ENCODE data around the gene HEG1. TPM values are rescaled to one million over a fixed set of nuclear protein-coding genes. Genes with fewer than 3 reads are reported as not detected.

Gene HEG1
- total and polyA plus RNA-seq, 2 of the 8 experiments (the other 6 are each of a cell fraction or from before 2014, with no cell fraction given) = 5.3 to 9.7 TPM

DNA sequence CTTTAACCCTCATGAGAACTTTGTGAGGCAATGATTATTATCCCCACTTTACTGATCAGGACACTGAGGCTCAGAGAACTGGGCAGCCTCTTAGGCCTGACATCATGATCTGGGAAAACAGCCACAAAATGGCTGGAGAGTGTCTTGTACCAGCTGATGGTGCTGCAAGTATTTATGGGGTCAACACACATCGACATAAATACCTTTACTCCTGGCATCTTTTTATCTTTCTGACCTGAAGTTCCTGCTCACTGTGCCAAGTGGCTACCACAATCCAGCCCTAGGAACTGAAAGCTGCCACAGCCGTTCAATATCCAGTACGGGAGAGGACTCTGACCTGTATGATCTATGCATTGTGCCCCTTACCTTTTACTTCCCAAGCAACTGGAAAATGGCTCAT, 92.0 kb downstream of the HEG1 start (continued):
- TF ChIP-seq BRCA1 (IDR thresholded peaks at IDR 0.05; ENCODE audit: low read depth, low read length) = no peak
- TF ChIP-seq PHF8 (conservative IDR thresholded peaks at IDR 0.05; ENCODE audit: low read depth, low read length) = no peak
- TF ChIP-seq POLR2AphosphoS5 (IDR thresholded peaks at IDR 0.05; ENCODE audit: low read depth, low read length) = no peak
- no peak for TF ChIP-seq SIRT6 (IDR thresholded peaks at IDR 0.05; ENCODE audit: low read length)
- no peak for TF ChIP-seq TAF1 (IDR thresholded peaks at IDR 0.05; ENCODE audit: low read depth, low read length)

Data from H1 (cell line).